ENCODE data around the gene NXPH1.

The NXPH1 gene

DNA sequence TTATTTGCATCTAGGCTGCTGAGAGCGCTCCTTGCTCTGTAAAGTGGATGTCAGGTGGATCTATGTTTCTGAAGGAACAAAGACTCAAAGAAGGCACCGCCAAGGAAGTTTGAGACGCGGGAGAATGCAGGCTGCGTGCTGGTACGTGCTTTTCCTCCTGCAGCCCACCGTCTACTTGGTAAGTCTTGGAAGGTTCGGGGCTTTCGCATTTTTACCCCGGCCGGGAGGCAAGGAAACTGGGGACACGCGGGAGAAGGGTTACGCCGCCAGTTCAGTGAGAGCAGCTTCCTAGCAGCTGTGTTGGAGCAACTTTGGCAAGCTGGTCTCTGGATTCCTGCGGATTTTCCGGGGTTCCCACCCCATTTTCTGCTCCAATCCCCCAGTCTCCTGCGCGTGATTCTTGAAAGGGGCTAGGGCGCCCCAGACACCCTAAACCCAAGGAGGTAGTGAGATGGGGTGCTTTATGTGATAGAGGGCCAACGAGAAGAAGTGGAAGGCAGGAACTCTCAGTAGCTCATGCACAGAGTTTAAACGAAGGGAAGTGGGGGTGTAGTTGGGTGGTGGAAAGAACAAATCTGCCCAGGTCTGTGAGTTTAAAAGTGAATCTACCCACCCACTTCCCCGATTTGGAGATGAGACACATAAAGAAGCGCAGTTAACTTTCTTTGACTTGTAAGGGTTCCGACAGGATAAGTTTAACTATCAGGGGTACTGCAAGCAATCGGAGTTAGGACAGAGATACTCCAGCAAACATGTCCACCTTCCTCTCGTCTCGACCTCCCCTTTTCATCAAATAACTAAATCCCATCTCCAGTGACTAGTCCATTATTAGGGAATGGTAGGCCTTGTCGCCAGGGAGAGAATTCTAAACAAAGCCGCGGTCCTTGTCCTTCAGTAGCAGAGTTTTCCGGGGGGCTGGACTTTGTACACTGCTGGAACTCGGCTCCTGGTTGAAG lies 2.5 kb downstream of the NXPH1 start:
- in situ Hi-C loops (cut with MboI; ENCODE audit: low sequenced_read_pairs), result no loop called here

DNA sequence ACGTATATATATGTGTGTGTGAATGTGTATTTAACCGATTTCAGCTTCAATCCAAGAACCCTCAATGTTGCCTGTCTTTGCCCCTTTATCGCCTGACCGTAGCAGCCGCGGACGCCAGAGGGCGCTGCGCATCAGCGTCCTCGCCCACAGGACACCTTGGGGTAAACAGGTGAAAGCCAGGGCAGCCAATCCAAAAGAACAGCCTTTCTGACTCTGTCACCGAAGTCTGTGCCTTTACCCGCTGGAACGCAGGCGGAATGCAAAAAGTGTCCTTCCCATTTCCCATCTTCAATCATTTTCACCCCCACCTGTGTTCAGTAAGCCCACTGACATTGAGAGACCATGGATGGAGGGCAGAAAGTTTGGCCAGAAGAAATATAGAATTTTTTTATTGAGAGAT lies 3.6 kb downstream of the NXPH1 start:
- in situ Hi-C loops (cut with MboI; ENCODE audit: low sequenced_read_pairs), result no loop called here

DNA sequence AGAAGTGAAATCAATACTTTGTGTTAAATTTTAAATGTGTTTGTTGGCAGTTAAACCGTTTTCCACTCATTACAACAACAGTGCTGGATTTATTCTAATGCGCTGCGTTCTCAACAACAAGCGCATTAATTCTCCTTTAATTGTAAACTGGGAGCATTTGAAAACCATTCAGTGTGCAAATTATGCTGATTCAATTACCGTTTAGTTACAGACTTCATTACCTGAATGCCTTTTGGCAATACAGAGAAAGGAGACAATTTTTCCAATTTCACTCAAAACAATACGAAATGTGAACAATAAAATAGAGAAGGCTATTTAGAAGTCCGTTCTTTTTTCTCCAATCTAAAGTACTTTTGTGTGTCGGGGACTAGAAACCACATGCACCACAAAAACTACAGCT lies 4.2 kb downstream of the NXPH1 start:
- in situ Hi-C loops (cut with MboI; ENCODE audit: low sequenced_read_pairs), result no loop called here

DNA sequence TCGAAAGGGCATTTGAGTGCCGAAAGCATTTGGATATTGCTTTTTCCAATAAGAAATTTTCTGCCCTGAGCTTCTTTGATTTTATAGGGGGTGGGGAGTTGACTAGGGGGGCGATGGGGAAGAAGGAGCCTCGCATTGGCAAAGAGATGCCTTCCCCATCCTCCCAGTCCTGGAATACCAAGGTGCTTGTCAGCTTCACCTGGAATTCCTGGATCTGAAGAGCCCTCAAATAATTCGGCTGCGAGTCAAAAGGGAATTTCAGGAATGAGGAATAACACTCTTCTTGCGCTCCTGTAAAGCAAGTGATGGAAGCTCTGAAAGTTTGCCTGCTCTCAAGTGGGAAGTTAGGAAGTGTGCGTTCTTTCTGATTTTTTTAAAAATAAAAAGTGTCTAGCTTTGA lies 7.3 kb downstream of the NXPH1 start:
- in situ Hi-C loops (cut with MboI; ENCODE audit: low sequenced_read_pairs), result no loop called here

DNA sequence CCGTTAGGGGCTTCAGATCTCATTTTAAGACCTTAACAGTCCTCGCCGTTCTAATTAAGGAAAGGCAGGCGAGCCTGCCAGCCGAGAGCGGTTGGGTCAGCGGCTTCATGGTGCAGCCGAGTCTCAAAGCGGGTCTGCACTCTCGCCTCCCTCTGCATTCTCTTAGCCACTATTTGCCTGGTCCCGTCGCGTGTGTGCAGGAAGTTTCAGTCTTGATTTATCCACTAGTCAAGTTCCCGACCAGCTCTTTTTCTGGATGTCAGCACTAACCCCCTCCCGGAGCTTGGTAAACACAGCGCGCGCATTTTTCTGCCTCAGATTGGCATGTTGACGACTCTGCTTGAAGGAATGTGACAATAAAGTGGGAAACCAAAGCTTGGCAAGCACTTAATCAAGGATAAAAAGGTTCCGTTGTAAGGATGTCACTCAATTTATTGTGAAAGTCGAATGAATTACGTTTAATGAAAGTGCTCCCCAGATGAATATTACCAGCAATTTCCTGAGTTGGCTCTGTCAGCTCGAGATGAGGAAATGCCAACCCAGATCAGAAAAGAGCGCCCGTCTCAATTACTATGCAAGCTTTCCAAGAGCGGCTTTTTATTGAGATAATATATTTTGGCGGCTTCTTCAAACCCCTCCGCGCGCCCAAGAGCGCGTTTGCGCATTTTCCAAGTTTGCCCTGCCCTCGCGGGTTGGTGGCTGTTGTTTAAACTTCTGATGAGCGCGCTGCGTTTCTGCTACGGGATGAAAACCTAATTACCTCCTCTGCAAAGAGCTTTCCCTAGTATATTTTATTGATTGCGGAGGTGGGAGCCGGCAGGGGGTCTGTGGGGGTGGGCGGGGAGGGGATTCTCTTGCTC lies 7.9 kb downstream of the NXPH1 start:
- in situ Hi-C loops (cut with MboI; ENCODE audit: low sequenced_read_pairs), result no loop called here

DNA sequence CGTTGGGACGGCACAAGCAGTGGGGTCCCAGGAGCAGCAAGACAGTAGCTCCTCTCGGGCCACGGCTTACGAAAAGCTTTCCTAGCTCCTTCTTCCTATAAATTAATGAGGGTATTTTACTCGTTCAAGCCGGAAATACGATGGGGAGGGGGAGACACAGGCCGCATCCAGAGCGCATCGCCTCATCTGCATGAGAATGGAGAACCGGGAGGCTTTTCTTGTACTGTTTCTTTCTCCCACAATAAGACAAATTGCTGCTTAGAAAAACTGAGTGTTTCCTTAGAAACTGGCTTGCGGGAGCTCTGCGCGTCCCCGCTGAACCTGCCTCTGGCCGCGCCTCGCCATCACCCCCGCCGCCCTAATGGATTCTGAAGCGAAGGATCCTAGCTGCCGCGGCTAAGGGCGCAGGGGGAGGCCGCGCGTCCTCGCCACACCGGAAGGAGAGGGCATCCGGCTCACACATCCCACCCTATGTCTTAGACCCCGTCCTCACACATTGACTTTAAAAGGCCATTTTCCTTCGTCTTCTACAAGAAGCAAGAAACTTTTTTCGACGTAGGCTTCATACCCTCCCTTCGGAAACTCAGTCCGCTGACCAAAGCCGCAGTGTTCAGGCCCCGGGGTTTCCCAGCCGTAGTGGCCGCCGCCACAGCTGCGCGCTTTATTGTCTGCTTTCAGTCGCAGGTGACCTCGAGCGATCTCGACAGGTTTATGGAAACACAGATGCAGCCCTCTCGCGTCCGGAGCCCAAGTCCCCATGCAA lies 8.8 kb downstream of the NXPH1 start:
- in situ Hi-C loops (cut with MboI; ENCODE audit: low sequenced_read_pairs), result no loop called here

DNA sequence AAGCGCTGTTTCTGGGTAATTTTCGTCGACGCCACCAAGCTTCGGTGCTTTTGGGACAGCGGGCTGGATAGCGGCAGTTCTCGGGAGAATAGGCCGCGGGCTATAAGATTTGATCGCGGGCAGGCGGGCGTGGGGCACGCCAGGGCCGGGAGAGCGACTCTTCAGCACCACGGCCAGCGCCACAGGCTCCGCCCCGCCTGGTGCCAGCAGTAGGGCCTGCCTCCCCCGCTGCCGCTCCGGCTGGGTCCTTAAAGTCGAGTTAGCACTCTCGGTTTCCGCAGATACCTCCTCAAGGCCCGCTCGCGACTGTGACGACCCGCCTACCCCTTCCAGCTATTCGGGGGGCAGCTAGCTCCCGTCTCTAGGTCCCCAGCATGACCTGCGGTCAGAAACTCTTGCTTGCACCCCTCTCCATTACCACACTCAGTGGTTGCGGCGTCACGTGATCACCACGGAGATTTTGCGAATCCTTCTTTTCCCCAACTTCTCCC lies 9.4 kb downstream of the NXPH1 start:
- in situ Hi-C loops (cut with MboI; ENCODE audit: low sequenced_read_pairs), result no loop called here

DNA sequence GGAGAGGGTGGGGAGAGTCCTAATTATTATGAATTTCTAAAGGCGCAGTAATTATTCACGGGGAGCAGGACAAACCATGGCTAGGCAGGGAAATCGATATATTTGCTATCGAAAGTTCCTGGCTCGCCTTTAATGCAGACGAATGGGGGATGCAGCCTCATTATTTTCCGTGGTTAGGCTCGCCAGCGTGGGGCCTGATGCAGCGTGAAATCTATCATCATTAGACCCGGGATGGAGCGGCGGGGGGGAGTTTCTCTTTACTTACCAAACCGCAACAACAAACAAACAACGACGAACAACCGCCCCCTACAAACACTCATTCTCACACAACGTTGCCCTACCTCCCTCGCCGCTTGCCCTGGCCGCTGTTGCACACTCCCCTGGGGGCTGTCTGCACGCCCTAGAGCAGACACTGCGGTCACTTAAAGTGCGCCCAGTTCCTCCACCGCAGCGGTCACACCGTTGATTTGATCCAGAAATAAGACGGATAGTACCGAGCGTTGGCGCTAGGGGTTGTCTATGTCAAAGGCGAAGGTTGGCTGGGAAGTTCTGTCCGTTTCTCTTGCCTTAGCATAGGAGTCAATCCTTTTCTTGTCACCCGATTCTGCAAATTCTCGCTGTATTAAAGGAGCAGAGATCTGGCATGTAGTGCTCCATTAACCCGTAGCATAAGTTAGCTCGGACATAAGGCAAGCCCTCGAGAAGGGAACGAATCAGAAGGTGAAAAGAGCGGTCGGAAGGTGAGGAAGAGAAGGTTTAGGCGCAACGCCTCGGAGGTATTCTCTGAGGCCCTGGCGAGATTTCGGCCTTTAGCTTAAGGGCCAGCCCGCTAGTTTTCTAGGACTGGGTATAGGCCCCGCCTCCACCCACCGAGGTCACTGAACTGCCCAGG lies 10.4 kb downstream of the NXPH1 start:
- in situ Hi-C loops (cut with MboI; ENCODE audit: low sequenced_read_pairs), result no loop called here

DNA sequence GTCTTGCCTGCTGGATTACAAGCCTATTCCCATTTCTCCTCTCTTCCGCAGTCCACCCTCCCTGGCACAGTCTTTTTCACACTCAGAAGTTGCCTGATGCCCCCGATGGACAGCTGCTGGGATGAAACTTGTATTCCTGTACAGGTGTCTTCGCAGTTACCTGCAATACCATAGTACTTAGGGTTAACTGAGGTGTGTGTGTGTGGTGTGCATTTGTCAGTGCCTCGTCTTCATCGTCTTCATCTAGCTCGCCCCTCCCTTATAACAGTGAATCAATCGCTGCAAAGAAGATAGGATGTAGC lies 11.0 kb downstream of the NXPH1 start:
- in situ Hi-C loops (cut with MboI; ENCODE audit: low sequenced_read_pairs), result no loop called here

DNA sequence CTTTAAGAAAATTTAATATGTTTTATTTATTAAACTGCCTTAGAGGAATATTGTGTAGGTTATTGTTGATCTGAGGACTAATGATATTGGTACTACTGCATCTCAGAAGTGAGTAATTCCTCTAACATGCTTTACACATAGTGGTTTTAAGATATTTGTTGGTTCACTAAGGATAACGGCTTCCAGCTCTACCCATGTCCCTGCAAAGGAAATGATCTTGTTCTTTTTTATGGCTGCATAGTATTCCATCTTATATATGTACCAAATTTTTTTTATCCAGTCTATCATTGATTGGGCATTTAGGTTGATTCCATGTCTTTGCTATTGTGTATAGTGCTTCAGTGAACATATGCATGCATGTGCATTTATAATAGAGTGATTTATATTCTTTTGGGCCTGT lies 20.1 kb downstream of the NXPH1 start:
- in situ Hi-C loops (cut with MboI; ENCODE audit: low sequenced_read_pairs), result no loop called here

DNA sequence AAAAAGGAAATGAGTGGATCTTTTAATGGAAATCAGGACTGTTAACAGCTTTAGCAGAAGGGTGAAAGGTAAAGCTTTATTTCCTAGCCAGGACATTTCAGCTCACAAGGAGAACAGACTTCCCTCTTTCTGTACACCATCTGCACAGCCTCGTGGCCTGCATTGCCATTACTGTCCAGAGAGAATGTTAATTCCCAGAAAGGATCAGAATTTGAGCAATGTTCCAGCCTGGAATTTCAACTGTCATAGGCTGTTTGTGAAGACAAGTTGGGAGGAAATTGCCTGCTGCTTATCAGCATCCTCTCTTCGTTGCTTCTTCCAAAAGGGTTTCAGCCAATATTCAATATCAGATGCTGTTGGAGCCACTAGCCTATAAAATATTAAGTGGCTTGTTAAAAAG lies 22.0 kb downstream of the NXPH1 start:
- in situ Hi-C loops (cut with MboI; ENCODE audit: low sequenced_read_pairs), result no loop called here

DNA sequence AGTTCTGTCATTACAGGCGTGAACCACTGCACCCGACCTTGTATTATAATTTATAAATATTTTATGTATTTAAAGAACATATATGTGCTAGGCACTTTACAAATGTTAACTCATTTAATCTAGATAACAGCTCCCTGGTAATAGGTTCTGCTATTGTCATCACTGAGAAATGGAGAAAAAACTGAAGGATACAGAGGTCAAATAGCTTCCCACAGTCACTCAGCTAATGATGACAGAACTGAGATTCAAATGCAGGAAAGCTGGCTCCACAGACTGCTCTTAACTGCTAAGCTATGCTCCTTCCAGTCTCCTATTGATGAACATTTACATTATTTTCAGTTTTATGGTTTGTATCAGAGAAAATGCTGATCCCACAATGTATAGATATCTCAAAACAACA lies 28.9 kb downstream of the NXPH1 start:
- in situ Hi-C loops (cut with MboI; ENCODE audit: low sequenced_read_pairs), result no loop called here

DNA sequence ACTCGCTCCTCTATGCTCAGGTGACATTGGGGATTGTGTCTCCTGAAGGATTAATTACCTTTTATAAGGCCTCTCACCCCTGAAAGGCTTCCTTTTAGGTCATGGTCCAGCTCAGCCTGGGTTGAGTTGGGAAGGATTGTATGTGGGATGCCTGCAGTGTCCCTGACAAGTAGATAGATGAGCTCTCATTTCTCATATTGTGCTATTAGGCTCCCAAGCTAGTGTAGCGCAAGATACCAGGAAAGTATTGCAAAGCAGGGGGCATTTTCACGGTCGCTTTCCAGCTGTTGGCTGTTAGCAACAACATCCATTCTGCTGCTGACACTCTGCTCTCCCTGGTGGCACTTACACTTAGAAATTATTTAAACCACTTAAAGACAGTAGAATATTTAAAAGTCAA lies 31.9 kb downstream of the NXPH1 start:
- in situ Hi-C loops (cut with MboI; ENCODE audit: low sequenced_read_pairs), result no loop called here

DNA sequence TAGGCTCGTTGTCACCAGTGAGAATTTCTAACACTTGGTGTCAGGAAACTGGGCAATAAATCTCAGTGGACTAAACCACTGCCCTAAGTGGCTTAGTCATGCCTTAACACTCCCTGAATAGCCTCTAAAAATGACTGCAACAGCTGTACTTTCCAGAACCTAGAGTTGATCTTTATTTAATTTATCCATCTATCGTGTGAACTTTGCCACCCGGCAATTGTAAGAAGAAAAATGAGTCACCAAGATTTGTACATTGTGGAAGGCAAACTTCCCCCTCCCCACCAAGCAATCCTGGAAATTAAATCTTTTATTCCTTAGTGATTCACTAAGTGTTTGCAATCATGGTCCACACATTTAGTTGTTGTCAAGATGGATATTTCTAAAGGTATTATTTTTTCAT lies 47.1 kb downstream of the NXPH1 start:
- in situ Hi-C loops (cut with MboI; ENCODE audit: low sequenced_read_pairs), result no loop called here

DNA sequence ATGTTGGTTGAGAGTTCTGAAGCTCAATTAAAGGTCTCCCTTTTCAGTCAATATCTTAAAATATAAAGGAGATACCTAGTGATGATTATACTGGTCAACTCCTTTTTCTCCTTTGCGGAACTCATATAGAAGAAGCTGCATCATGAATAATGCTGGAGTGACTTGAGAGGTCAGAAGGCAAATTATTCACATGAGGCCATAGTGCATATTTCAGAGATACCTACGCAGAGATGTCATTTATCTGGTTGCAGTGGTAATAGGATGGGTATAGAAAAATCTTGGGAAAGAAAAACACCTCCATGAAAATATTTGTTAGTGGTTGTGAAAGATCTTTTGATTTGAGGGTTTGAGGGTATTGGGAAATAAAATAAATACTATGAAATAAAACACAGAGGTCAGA lies 47.7 kb downstream of the NXPH1 start:
- in situ Hi-C loops (cut with MboI; ENCODE audit: low sequenced_read_pairs), result no loop called here

DNA sequence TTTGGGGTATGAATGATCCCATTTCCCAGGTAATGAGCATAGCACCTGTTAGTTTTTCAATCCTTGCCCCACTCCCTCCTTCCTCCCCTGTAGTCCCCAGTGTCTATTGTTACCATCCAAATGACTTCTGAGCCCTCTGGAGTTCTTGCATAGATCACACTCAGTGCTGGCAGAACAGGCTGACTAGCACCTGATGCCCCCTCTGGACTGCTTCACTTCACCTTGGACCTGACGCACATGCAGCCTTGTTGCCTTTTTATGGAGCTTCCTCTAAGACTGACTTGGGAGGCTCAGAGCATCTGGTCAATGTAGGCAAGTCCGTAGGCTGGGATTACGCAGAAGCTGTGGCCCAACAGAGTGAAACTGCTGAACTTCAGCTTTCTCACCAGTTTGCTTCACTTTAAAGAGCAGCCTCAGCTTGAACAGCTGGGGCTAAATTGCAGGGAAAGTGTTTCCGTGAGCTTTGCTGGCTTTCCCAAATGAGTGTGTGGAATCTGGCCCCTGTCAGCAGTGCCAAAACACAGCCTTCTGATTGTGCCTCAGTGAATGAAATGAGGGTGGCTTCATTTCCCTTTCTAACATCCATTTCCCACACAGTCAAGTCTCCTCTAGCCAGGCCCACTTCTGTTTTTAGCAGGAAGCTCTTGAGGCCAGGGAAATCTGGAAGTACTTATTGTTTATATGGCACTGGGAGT lies 48.5 kb downstream of the NXPH1 start:
- in situ Hi-C loops (cut with MboI; ENCODE audit: low sequenced_read_pairs), result no loop called here

DNA sequence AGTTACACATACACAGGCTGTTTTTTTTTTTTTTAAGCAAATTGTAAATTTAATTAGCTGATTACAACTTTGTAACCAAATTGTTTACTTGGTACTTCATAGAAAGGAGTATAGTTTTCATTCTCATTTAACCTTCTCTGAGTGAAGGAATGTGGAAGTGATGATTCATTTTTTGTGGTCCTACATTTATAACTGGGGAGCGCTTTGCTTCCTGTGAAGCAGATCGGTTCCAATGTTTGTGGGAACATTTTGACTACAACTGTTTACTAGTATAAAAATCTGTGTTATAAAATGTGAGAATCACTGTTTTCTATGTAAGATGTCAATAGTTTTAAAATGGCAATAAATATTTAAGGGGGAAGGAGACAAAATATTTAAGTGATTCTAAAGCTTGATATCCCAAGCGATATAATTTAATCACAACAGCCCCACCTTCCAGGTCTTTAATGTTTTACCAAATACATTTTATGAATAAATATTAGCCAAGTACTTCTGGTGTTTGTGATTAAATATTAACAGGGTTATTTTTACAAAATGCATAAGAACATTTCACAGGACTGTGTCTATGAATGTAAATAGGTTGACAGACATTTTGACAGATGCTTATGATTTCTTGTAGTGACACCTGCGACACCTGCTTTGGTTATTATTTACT lies 57.1 kb downstream of the NXPH1 start:
- in situ Hi-C loops (cut with MboI; ENCODE audit: low sequenced_read_pairs), result no loop called here

DNA sequence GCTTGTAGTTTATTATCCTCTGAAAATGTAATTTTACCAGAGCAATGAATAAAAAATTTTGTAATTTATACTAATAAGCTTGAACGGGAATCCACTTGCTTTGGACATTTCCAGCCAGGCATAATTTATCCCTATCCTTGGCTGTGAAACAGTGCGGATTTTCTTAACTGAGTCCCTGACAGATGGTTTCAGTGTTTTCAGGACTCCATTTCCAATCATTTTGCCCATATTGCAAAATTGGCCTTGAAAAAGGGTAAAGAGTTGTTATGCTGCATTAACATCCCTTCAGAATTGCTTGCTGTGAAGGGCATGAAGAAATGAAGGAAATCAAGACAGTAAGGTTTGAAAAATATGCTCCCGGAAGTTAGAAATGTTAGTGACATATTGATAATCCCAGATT lies 57.7 kb downstream of the NXPH1 start:
- in situ Hi-C loops (cut with MboI; ENCODE audit: low sequenced_read_pairs), result no loop called here
